ENCODE measurements around the gene ATP6V1C2.

The ATP6V1C2 gene

DNA sequence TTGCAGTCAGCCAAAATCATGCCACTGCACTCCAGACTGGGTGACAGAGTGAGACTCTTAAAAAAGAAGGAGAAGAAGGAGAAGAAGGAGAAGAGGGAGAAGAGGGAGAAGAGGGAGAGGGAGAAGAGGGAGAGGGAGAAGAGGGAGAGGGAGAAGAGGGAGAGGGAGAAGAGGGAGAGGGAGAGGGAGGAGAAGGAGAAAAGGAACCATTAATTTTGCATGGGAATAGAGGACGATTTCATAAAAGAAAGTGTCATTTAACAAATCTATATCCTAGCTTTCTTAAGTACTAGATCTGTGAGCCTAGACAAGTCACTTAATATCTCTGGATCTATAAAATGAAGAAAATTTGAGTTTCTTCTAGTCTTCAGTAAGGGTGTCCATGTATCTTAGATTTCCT, 41.2 kb upstream of the ATP6V1C2 start:
- peaks cover 57% of the 10 kb centered on the region for H3K36me3 ChIP-seq (ENCODE audit: insufficient read depth, low read length)
- no peak overlapping the region for H2AFZ ChIP-seq (ENCODE audit: low read length)
- H3K4me2 ChIP-seq (ENCODE audit: low read length), result no peak overlapping the region
- no peaks in the 10 kb centered on the region for H4K20me1 ChIP-seq (ENCODE audit: insufficient read depth, low read length)
- peaks cover 14% of the 10 kb centered on the region for H3K79me2 ChIP-seq (ENCODE audit: insufficient read depth, low read length)
- no peaks in the 10 kb centered on the region for H3F3A ChIP-seq (ENCODE audit: insufficient read depth, low read length)
- no peaks in the 10 kb centered on the region for H3K4me1 ChIP-seq (ENCODE audit: insufficient read depth, low read length, severe bottlenecking)
- no peak overlapping the region for H3K4me3 ChIP-seq (ENCODE audit: low read depth, low read length, poor library complexity, severe bottlenecking)
- H3K9me2 ChIP-seq (ENCODE audit: low read depth, low read length), result no peaks in the 10 kb centered on the region
- no peaks in the 10 kb centered on the region for H3K9me3 ChIP-seq (ENCODE audit: low read length)
- no peaks in the 10 kb centered on the region for H3K27me3 ChIP-seq (ENCODE audit: insufficient read depth, low read length)
- no peak overlapping the region for H3K27ac ChIP-seq (ENCODE audit: low read depth, low read length, poor library complexity, severe bottlenecking)
- TF ChIP-seq, protein P1, sequence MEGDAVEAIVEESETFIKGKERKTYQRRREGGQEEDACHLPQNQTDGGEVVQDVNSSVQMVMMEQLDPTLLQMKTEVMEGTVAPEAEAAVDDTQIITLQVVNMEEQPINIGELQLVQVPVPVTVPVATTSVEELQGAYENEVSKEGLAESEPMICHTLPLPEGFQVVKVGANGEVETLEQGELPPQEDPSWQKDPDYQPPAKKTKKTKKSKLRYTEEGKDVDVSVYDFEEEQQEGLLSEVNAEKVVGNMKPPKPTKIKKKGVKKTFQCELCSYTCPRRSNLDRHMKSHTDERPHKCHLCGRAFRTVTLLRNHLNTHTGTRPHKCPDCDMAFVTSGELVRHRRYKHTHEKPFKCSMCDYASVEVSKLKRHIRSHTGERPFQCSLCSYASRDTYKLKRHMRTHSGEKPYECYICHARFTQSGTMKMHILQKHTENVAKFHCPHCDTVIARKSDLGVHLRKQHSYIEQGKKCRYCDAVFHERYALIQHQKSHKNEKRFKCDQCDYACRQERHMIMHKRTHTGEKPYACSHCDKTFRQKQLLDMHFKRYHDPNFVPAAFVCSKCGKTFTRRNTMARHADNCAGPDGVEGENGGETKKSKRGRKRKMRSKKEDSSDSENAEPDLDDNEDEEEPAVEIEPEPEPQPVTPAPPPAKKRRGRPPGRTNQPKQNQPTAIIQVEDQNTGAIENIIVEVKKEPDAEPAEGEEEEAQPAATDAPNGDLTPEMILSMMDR (IDR thresholded peaks at IDR 0.05; ENCODE audit: low read length), result no peak
- no peak for TF ChIP-seq EZH2 (IDR thresholded peaks at IDR 0.05; ENCODE audit: borderline replicate concordance, low read length)
- H3K9ac ChIP-seq (ENCODE audit: low read length), result no peak overlapping the region

GRCh38 chr2:10680957-10681356, 40.5 kb upstream of the ATP6V1C2 start:
- Histone ChIP-seq H3F3A (ENCODE audit: insufficient read depth, low read length) (no peaks in the 10 kb centered on the region), H3K9me2 (ENCODE audit: low read depth, low read length) (no peaks in the 10 kb centered on the region), H3K9me3 (ENCODE audit: low read length) (no peaks in the 10 kb centered on the region), H3K27ac (ENCODE audit: low read depth, low read length, poor library complexity, severe bottlenecking) (no peak overlapping the region), H3K4me3 (ENCODE audit: low read depth, low read length, poor library complexity, severe bottlenecking) (no peak overlapping the region), H3K4me1 (ENCODE audit: insufficient read depth, low read length, severe bottlenecking) (no peaks in the 10 kb centered on the region), H2AFZ (ENCODE audit: low read length) (no peak overlapping the region), H3K27me3 (ENCODE audit: insufficient read depth, low read length) (no peaks in the 10 kb centered on the region), H4K20me1 (ENCODE audit: insufficient read depth, low read length) (no peaks in the 10 kb centered on the region), H3K4me2 (ENCODE audit: low read length) (no peak overlapping the region), H3K9ac (ENCODE audit: low read length) (no peak overlapping the region), H3K79me2 (ENCODE audit: insufficient read depth, low read length) (peaks cover 21% of the 10 kb centered on the region), H3K36me3 (ENCODE audit: insufficient read depth, low read length) (peaks cover 52% of the 10 kb centered on the region)
- no peak for TF ChIP-seq EZH2 (IDR thresholded peaks at IDR 0.05; ENCODE audit: borderline replicate concordance, low read length)
- TF ChIP-seq, protein P1 (IDR thresholded peaks at IDR 0.05; ENCODE audit: low read length), result no peak

DNA sequence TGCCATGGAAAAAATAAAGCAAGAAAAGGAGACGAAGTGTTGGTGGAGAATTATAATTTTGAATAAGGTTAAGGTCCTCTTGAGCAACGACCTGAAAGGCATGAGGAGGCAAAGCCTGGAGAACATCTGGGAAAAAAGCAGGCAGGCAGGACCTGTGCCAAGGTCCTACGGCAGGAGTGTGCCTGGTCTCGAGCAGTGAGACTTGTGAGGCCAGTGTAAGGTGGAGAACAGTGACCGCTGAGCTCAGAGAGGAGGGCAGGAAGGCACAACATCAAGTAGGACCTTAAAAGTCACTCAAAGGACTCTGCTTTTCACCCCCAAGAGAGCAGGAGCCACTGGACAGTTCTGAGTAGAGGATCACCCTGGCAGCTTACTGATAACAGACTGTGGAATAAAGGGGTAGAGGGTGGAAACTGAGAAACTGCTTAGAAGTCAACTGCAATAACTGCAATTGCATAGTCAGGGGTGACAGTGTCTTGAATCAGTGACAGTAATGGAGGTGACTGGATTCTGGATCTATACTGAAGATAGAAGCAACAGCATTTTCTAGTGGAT, 35.2 kb upstream of the ATP6V1C2 start:
- Histone ChIP-seq H2AFZ (ENCODE audit: low read length) (no peak overlapping the region), H3K9me3 (ENCODE audit: low read length) (no peaks in the 10 kb centered on the region), H3K4me2 (ENCODE audit: low read length) (no peak overlapping the region), H3K9me2 (ENCODE audit: low read depth, low read length) (no peaks in the 10 kb centered on the region), H3F3A (ENCODE audit: insufficient read depth, low read length) (0 out of 2 replicates have a peak, but pooled peaks cover 2% of the 10 kb centered on the region), H3K79me2 (ENCODE audit: insufficient read depth, low read length) (peaks cover 58% of the 10 kb centered on the region), H3K27me3 (ENCODE audit: insufficient read depth, low read length) (no peaks in the 10 kb centered on the region), H3K27ac (ENCODE audit: low read depth, low read length, poor library complexity, severe bottlenecking) (no peak overlapping the region), H4K20me1 (ENCODE audit: insufficient read depth, low read length) (no peaks in the 10 kb centered on the region), H3K4me1 (ENCODE audit: insufficient read depth, low read length, severe bottlenecking) (peaks cover 32% of the 10 kb centered on the region), H3K9ac (ENCODE audit: low read length) (no peak overlapping the region), H3K4me3 (ENCODE audit: low read depth, low read length, poor library complexity, severe bottlenecking) (no peak overlapping the region), H3K36me3 (ENCODE audit: insufficient read depth, low read length) (peaks cover 43% of the 10 kb centered on the region)
- TF ChIP-seq, protein P1 (IDR thresholded peaks at IDR 0.05; ENCODE audit: low read length), result no peak
- TF ChIP-seq EZH2 (IDR thresholded peaks at IDR 0.05; ENCODE audit: borderline replicate concordance, low read length), result no peak
